K562 (cell line): ENCODE results near the gene SERAC1. TPM values are rescaled to one million over a fixed set of nuclear protein-coding genes. Genes with fewer than 3 reads are reported as not detected.

Experiments
- ATAC-seq: fragments of 200-7000 bp; cut with Tn5 transposase; 3 replicates; pipeline ENCODE4 v1.9.1; 2020; ENCODE audit warnings: moderate library complexity
- BruUV-seq: library from RNA; stranded (reverse); fragments of 400-500 nt; replicated peaks from 2 replicates; lab custom pipeline; 2021; lab: Mats Ljungman, UMichigan
- CTCF ChIA-PET: fragments of 300-600 bp; formaldehyde crosslinking; extraction: SDS; loops from one replicate; lab custom pipeline; 2021; ENCODE audit warnings: low intra/inter-chr PET ratio; lab: Yijun Ruan, JAX
- POLR2A ChIA-PET: fragments of 300-600, 350-650 bp; sonication (Branson Sonifier 250); formaldehyde crosslinking; extraction: SDS; loops from one replicate; lab custom pipeline; 2021; ENCODE audit warnings: antibody characterized with exemption, inconsistent platforms; lab: Yijun Ruan, JAX
- DNase-seq, 4 experiments: peaks; one replicate each; pipeline versions ENCODE4 v3.0.0 to v3.0.0-alpha.2; 2011 to 2018; ENCODE audit warnings: low spot score in 3 of 4, mixed read lengths in 3 of 4; ENCODE audit errors: extremely low read depth in 1 of 4
- FAIRE-seq: peaks from 2 replicates; lab custom pipeline; 2011; peaks lifted over from hg19 to GRCh38; lab: Jason Lieb, UNC
- H2AFZ ChIP-seq: 2 replicates; pipeline ENCODE4 v1.6.0; 2011; ENCODE audit warnings: low read depth, low read length, control low read depth, inconsistent platforms
- H3K27ac ChIP-seq: fragments of 200-600 bp; 3 replicates; pipeline ENCODE4 v1.8.0; 2011; ENCODE audit warnings: low read depth, mild to moderate bottlenecking, control low read depth, inconsistent platforms, low read length, moderate library complexity, mixed read lengths; ENCODE audit errors: extremely low read depth
- H3K27me3 ChIP-seq, 2 experiments: fragments of 300-600 bp in 1 of 2; 2 replicates in 1 of 2; 3 replicates in 1 of 2; pipeline versions ENCODE4 v1.6.0 to v1.8.0; 2011; ENCODE audit warnings: inconsistent platforms in 2 of 2, low read length in 2 of 2, mild to moderate bottlenecking in 1 of 2, mixed read lengths in 1 of 2, moderate library complexity in 1 of 2; ENCODE audit not compliant: control insufficient read depth in 2 of 2, insufficient read depth in 2 of 2
- H3K36me3 ChIP-seq: fragments of 300-600 bp; 3 replicates; pipeline ENCODE4 v1.8.0; 2011; ENCODE audit warnings: mild to moderate bottlenecking, low read length, inconsistent platforms; ENCODE audit not compliant: control insufficient read depth, insufficient read depth
- H3K4me1 ChIP-seq, 2 experiments: fragments of 200-600 bp in 1 of 2; replicated peaks in 1 of 2; 2 replicates in 1 of 2; 3 replicates in 1 of 2; pipeline versions ENCODE4 v1.5.1 to v1.8.0; 2011; ENCODE audit warnings: inconsistent platforms in 2 of 2, low read length in 2 of 2, mild to moderate bottlenecking in 1 of 2, mixed read lengths in 1 of 2, moderate library complexity in 1 of 2; ENCODE audit not compliant: control insufficient read depth in 2 of 2, insufficient read depth in 2 of 2
- H3K4me2 ChIP-seq: 2 replicates; pipeline ENCODE4 v1.6.1; 2011; ENCODE audit warnings: low read length, control low read depth, inconsistent platforms, mixed read lengths; ENCODE audit not compliant: insufficient read depth
- H3K4me3 ChIP-seq: fragments of 200-600 bp; sonication (generic), shearing (Covaris generic); 2 replicates; pipeline ENCODE4 v1.5.1; 2016; ENCODE audit warnings: control low read depth, inconsistent platforms
- H3K79me2 ChIP-seq: fragments of 200-600 bp; 3 replicates; pipeline ENCODE4 v1.8.0; 2011; ENCODE audit warnings: low read length, inconsistent platforms; ENCODE audit not compliant: control insufficient read depth, insufficient read depth
- H3K9ac ChIP-seq, 2 experiments: 2 replicates each; pipeline versions ENCODE4 v1.6.0 to v1.6.1; 2011; ENCODE audit warnings: low read depth in 2 of 2, low read length in 2 of 2, control low read depth in 1 of 2, inconsistent platforms in 1 of 2, mild to moderate bottlenecking in 1 of 2, mixed read lengths in 1 of 2; ENCODE audit not compliant: insufficient read depth in 1 of 2
- H3K9me1 ChIP-seq: one replicate; pipeline ENCODE4 v1.6.0; 2011; ENCODE audit warnings: inconsistent platforms, mild to moderate bottlenecking, low read length, moderate library complexity; ENCODE audit not compliant: control insufficient read depth, insufficient read depth
- H3K9me3 ChIP-seq: replicated peaks from 2 replicates; pipeline ENCODE4 v1.5.1; 2011; ENCODE audit warnings: low read depth, low read length, inconsistent platforms; ENCODE audit not compliant: control insufficient read depth, insufficient read depth
- H4K20me1 ChIP-seq: replicated peaks from 2 replicates; pipeline ENCODE4 v1.6.1; 2011; ENCODE audit warnings: low read length, inconsistent platforms, mixed read lengths; ENCODE audit not compliant: control insufficient read depth, insufficient read depth
- CEBPG ChIP-seq, 3 experiments: fragments of 200-800 bp in 1 of 3; sonication (Bioruptor generic) in 1 of 3; sonication (generic) in 1 of 3; formaldehyde crosslinking in 1 of 3; IDR thresholded peaks in 2 of 3; conservative IDR thresholded peaks in 1 of 3; 2 replicates each; pipeline versions ENCODE4 v1.6.1 to v1.8.0; 2016 to 2022; ENCODE audit warnings: missing compliant biosample characterization in 2 of 3, missing genetic modification characterization in 2 of 3, mild to moderate bottlenecking in 1 of 3, missing genetic modification reagents in 1 of 3
- CEBPZ ChIP-seq: fragments of 150-350 bp; IDR thresholded peaks from 2 replicates; pipeline ENCODE4 v1.6.1; 2014; ENCODE audit warnings: low read depth, mild to moderate bottlenecking, low read length, borderline replicate concordance
- IFI16 ChIP-seq: fragments of 250-450 bp; sonication (Bioruptor Pico); IDR thresholded peaks from 2 replicates; pipeline ENCODE4 v2.1.2; 2022; ENCODE audit warnings: mild to moderate bottlenecking, inconsistent platforms
- PPARD ChIP-seq: fragments of 250-450 bp; sonication (Bioruptor Pico); IDR thresholded peaks from 2 replicates; pipeline ENCODE4 v1.8.0; 2022; ENCODE audit warnings: inconsistent platforms, mild to moderate bottlenecking, moderate library complexity
- RBM15 ChIP-seq: fragments of 200-400 bp; formaldehyde crosslinking; IDR thresholded peaks from 2 replicates; pipeline ENCODE4 v1.6.1; 2018; ENCODE audit warnings: mild to moderate bottlenecking, low read length, moderate library complexity; ENCODE audit not compliant: insufficient read depth
- SMARCA4 ChIP-seq: fragments of 450-650 bp; IDR thresholded peaks from 2 replicates; pipeline ENCODE4 v1.6.1; 2016
- SMARCC2 ChIP-seq: fragments of 450-650 bp; IDR thresholded peaks from 2 replicates; pipeline ENCODE4 v1.6.1; 2017; ENCODE audit warnings: antibody characterized with exemption, moderate library complexity, mild to moderate bottlenecking, low read depth
- ZNF280B ChIP-seq: fragments of 250-450 bp; sonication (Bioruptor Pico); IDR thresholded peaks from 2 replicates; pipeline ENCODE4 v1.5.1; 2021; ENCODE audit warnings: mild to moderate bottlenecking
- WGBS: fragments of 100-300 bp; shearing (Covaris generic); methylation state at CpG from one replicate; pipeline ENCODE4 v1.1.6; 2016; ENCODE audit warnings: low coverage, mixed read lengths; ENCODE audit not compliant: insufficient coverage; ENCODE audit errors: missing lambda C conversion rate; 5-methylcytosine and 5-hydroxymethylcytosine counted together
- in situ Hi-C: fragments of 300-500 bp; cut with MboI; formaldehyde crosslinking; loops from 4 replicates; pipeline ENCODE4 v1.15.0; 2018; ENCODE audit warnings: inconsistent platforms, mixed read lengths
- intact Hi-C: fragments of 100-400 bp; cut with micrococcal nuclease; formaldehyde crosslinking; loops from 2 replicates; pipeline ENCODE4 v1.14.2; 2022
- polyA plus RNA-seq, 8 experiments: library from polyadenylated mRNA; depleted of rRNA in 4 of 8; stranded (reverse) in 5 of 8; unstranded in 3 of 8; fragments of >200 nt; fragmentation: Nextera tagmentation in 2 of 8; fragmentation: Illumina TruSeq in 1 of 8; extraction: Ambion mirVana in 2 of 8; extraction: Trizol in 1 of 8; gene quantifications; 2 replicates each; pipeline versions ENCODE4 v1.2.1 to v1.2.3, GENCODE V29; 2011 to 2014; ENCODE audit warnings: inconsistent platforms in 1 of 8, missing spikeins in 1 of 8
- total RNA-seq, 7 experiments: library from RNA; depleted of rRNA in 6 of 7; stranded (reverse); fragments of >200 nt in 6 of 7; fragmentation: Illumina TruSeq in 2 of 7; extraction: Trizol in 2 of 7; gene quantifications; 2 replicates each; pipeline versions ENCODE4 v1.2.1 to v1.2.3, GENCODE V29; 2011 to 2021; ENCODE audit warnings: low replicate concordance in 1 of 7
- TF ChIP-seq, protein P1 (sequence below): fragments of 450-650 bp; IDR thresholded peaks from 2 replicates; pipeline ENCODE4 v1.6.1; 2016; ENCODE audit warnings: borderline replicate concordance
- TF ChIP-seq, protein P2 (sequence below), 3 experiments: fragments of 200-800 bp in 1 of 3; sonication (Bioruptor generic) in 1 of 3; sonication (generic) in 1 of 3; formaldehyde crosslinking in 1 of 3; IDR thresholded peaks; 2 replicates each; pipeline versions ENCODE4 v1.6.1 to v1.8.0; 2016 to 2022; ENCODE audit warnings: mild to moderate bottlenecking in 2 of 3, missing compliant biosample characterization in 2 of 3, missing genetic modification characterization in 2 of 3, missing genetic modification reagents in 1 of 3
- TF ChIP-seq, protein P3 (sequence below): fragments of 450-650 bp; formaldehyde crosslinking; conservative IDR thresholded peaks from 2 replicates; pipeline ENCODE4 v1.4.0; 2022; ENCODE audit warnings: mild to moderate bottlenecking, missing genetic modification characterization

Gene SERAC1
- total and polyA plus RNA-seq, 9 of the 15 experiments (the other 6 are each of a cell fraction or from before 2014, with no cell fraction given), result 1.8 to 6.2 (median 2.8) TPM

DNA sequence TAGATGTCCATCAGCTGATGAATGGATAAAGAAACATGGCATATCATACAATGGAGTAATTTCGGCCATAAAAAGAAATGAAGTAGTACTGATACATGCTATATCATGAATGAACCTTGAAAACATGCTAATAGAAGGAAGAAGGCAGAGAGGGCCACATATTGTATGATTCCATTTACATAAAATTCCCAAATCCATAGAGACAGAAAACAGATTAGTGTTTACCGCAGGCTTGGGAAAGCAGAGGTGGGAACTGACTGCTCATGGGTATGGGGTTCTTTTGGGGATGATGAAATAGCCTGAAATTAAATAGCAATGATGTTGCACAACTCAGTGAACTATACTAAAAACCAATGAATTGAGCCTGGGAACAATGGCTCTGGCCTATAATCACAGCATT lies 58.3 kb downstream of the SERAC1 start:
- intact Hi-C loops, result no loop called here
- Histone ChIP-seq H3K9me1 (no peaks in the 10 kb centered on the region), H3K4me1 (peaks cover 2 to 3% of the 10 kb centered on the region in 2 experiments; a peak in 2 of 5 replicates), H3K9ac (no peak overlapping the region), H4K20me1 (no peaks in the 10 kb centered on the region), H3K4me2 (no peak overlapping the region), H3K4me3 (no peak overlapping the region), H3K79me2 (no peaks in the 10 kb centered on the region), H3K36me3 (no peaks in the 10 kb centered on the region), H3K27me3 (no peaks in the 10 kb centered on the region), H3K9me3 (no peaks in the 10 kb centered on the region), H2AFZ (no peak overlapping the region), H3K27ac (no peak overlapping the region)
- in situ Hi-C loops, result no loop called here
- ChIA-PET CTCF (no interaction called here), POLR2A (no interaction called here)
- no peak for FAIRE-seq
- BruUV-seq, result no TSS peak
- WGBS, result 52% methylated on average over 2 of the region's 2 CpGs
- peak; percentile 67 for ATAC-seq
- no peak for DNase-seq
- TF ChIP-seq, protein P1, sequence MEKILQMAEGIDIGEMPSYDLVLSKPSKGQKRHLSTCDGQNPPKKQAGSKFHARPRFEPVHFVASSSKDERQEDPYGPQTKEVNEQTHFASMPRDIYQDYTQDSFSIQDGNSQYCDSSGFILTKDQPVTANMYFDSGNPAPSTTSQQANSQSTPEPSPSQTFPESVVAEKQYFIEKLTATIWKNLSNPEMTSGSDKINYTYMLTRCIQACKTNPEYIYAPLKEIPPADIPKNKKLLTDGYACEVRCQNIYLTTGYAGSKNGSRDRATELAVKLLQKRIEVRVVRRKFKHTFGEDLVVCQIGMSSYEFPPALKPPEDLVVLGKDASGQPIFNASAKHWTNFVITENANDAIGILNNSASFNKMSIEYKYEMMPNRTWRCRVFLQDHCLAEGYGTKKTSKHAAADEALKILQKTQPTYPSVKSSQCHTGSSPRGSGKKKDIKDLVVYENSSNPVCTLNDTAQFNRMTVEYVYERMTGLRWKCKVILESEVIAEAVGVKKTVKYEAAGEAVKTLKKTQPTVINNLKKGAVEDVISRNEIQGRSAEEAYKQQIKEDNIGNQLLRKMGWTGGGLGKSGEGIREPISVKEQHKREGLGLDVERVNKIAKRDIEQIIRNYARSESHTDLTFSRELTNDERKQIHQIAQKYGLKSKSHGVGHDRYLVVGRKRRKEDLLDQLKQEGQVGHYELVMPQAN, result no peak
- TF ChIP-seq, protein P2, sequence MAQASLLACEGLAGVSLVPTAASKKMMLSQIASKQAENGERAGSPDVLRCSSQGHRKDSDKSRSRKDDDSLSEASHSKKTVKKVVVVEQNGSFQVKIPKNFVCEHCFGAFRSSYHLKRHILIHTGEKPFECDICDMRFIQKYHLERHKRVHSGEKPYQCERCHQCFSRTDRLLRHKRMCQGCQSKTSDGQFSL (CRISPR knock-in tag; IDR thresholded peaks at IDR 0.05), result no peak
- TF ChIP-seq, protein P2 (tag; IDR thresholded peaks at IDR 0.05), result peak in 1 of 2 experiments; percentile 62; a peak in 1 of 4 replicates
- no peak for TF ChIP-seq ZNF280B (CRISPR knock-in tag)
- TF ChIP-seq CEBPG (CRISPR knock-in tag; IDR thresholded peaks at IDR 0.05), result peak; percentile 81
- peak; percentile 76 to 98 for TF ChIP-seq CEBPG (tag; conservative IDR thresholded peaks at IDR 0.05 in 1 of 2, IDR thresholded peaks at IDR 0.05 in 1 of 2)
- TF ChIP-seq SMARCA4, result peak; percentile 22; the same call in 1 of the 2 replicates
- 0 out of 2 replicates have a peak, but pooled peaks have one; percentile 31 for TF ChIP-seq IFI16
- 0 out of 2 replicates have a peak, but pooled peaks have one; percentile 20 for TF ChIP-seq PPARD (CRISPR knock-in tag)
- TF ChIP-seq CEBPZ, result no peak
- TF ChIP-seq, protein P3, sequence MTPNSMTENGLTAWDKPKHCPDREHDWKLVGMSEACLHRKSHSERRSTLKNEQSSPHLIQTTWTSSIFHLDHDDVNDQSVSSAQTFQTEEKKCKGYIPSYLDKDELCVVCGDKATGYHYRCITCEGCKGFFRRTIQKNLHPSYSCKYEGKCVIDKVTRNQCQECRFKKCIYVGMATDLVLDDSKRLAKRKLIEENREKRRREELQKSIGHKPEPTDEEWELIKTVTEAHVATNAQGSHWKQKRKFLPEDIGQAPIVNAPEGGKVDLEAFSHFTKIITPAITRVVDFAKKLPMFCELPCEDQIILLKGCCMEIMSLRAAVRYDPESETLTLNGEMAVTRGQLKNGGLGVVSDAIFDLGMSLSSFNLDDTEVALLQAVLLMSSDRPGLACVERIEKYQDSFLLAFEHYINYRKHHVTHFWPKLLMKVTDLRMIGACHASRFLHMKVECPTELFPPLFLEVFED (CRISPR knock-in tag), result no peak
- no peak for TF ChIP-seq SMARCC2
- TF ChIP-seq RBM15, result no peak
